ENCODE results near the gene AHI1. TPM values are rescaled to one million over a fixed set of nuclear protein-coding genes. Genes with fewer than 3 reads are reported as not detected.
"Not testable (repeated sequence)": the region's sequence is repeated elsewhere in the genome, so short reads cannot be mapped to it uniquely, and the experiment has no call there.

Gene AHI1
- total and polyA plus RNA-seq, 3 donors from 2014 or later = 33.9 to 93.1 (median 56.4) TPM

DNA sequence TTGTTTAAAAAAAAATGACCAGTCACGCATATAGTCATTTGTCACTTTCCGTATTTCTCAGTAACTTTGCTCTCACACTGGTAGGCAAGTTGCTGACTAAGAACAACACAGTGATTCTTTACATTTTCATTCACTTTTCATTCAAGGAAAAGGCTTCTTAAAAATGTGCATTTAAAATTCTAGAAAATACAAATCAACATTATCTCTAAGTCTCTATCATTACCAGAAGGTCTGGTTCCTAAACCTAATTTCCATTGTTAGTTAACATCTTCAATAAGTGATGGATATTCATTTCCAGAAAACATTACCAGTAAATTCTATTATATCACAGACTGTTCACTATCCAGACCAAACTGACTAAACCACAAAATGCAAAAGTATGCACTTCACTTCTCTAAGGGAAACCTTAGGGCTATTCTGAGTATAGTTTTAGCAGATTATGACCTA is 115.3 kb downstream of the AHI1 start:
- Histone ChIP-seq H3K27me3 (no peaks in the 10 kb centered on the region), H3K4me3 (no peak overlapping the region), H3K27ac (no peak overlapping the region), H3K36me3 (ENCODE audit: low read depth, missing control alignments) (no peaks in the 10 kb centered on the region), H3K4me1 (no peaks in the 10 kb centered on the region), H3K9me3 (no peaks in the 10 kb centered on the region)
- no peak for DNase-seq
- intact Hi-C loops (cut with DNase I; ENCODE audit: low total_unique reads) = no loop called here
- WGBS, 2 donors = 46 to 47% methylated on average over 2 of the region's 2 CpGs
- TF ChIP-seq CTCF (IDR thresholded peaks at IDR 0.05) = no peak
- no peak for TF ChIP-seq POLR2A (IDR thresholded peaks at IDR 0.05)

GRCh38 chr6:135380793-135381192 is 116.7 kb downstream of the AHI1 start:
- TF ChIP-seq CTCF (IDR thresholded peaks at IDR 0.05) (no peak), POLR2A (IDR thresholded peaks at IDR 0.05) (no peak)
- Histone ChIP-seq H3K9me3 (no peaks in the 10 kb centered on the region), H3K27me3 (no peaks in the 10 kb centered on the region), H3K4me1 (no peaks in the 10 kb centered on the region), H3K27ac (no peak overlapping the region), H3K4me3 (no peak overlapping the region), H3K36me3 (ENCODE audit: low read depth, missing control alignments) (no peaks in the 10 kb centered on the region)
- DNase-seq = no peak
- intact Hi-C loops (cut with DNase I; ENCODE audit: low total_unique reads) = no loop called here

DNA sequence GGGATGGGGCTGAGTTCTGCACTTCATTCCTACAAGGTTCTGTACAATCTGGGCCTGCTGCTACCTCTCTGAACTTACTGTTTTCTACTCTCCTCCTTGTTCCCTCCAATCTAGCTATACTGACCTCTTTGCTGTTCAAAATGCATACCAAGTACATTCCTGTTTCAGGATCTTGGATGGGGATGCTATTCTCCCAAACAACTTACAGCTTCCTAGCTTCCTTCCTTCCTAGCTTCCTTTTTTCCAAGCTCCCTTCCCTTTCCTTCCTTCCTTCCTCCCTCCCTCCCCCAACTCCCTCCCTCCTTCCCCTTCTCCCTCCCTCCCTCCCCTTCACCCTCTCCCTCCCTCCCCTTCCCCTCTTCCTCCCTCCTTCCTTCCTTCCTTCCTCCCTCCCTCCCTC is 117.9 kb downstream of the AHI1 start:
- intact Hi-C loops (cut with DNase I; ENCODE audit: low total_unique reads) = no loop called here
- TF ChIP-seq CTCF (IDR thresholded peaks at IDR 0.05) (no peak), POLR2A (IDR thresholded peaks at IDR 0.05) (no peak)
- no peaks in the 10 kb centered on the region for H3K9me3 ChIP-seq

DNA sequence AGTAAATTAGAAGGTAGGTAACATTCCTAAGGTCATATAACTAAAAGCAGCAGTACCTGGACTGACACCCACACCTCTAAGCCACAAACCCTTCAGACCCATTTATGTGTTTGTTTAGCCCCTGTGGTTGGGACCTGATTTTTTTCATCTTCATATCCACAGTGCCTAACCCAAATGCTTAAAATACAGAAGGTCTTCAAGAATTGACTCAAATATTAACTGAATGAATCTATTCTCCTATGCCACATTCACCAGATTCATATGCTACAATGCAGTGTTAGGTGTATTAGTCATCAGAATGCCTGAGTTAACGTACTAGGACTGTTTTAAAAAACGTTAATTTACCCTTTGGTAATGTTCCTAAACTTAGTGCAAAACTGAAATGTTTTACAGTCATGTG is 124.8 kb downstream of the AHI1 start:
- TF ChIP-seq POLR2A (IDR thresholded peaks at IDR 0.05) = no peak
- TF ChIP-seq CTCF (IDR thresholded peaks at IDR 0.05) = no peak
- intact Hi-C loops (cut with DNase I; ENCODE audit: low total_unique reads) = no loop called here
- no peak for DNase-seq
- WGBS, 2 donors = 89 to 92% methylated on average over 2 of the region's 2 CpGs
- H3K4me3 ChIP-seq = no peak overlapping the region
- H3K36me3 ChIP-seq (ENCODE audit: low read depth, missing control alignments) = no peaks in the 10 kb centered on the region
- H3K27ac ChIP-seq = no peak overlapping the region
- H3K9me3 ChIP-seq = no peaks in the 10 kb centered on the region
- H3K27me3 ChIP-seq = no peaks in the 10 kb centered on the region
- no peaks in the 10 kb centered on the region for H3K4me1 ChIP-seq

More for the DNA sequence above, 117.9 kb downstream of the AHI1 start:
- no peaks in the 10 kb centered on the region for H3K27me3 ChIP-seq
- no peaks in the 10 kb centered on the region for H3K36me3 ChIP-seq (ENCODE audit: low read depth, missing control alignments)
- no peak for DNase-seq
- no peak overlapping the region for H3K4me3 ChIP-seq
- no peaks in the 10 kb centered on the region for H3K4me1 ChIP-seq
- no peak overlapping the region for H3K27ac ChIP-seq

DNA sequence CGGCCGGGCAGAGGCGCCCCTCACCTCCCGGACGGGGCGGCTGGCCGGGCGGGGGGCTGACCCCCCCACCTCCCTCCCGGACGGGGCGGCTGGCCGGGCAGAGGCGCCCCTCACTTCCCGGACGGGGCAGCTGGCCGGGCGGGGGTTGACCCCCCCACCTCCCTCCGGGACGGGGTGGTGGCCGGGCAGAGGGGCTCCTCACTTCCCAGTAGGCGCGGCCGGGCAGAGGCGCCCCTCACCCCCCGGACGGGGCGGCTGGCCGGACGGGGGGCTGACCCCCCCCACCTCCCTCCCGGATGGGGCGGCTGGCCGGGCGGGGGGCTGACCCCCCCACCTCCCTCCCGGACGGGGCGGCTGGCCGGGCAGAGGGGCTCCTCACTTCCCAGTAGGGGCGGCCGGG is 133.9 kb downstream of the AHI1 start:
- H3K4me3 ChIP-seq; H3K4me1 ChIP-seq; H3K27me3 ChIP-seq; H3K27ac ChIP-seq; H3K36me3 ChIP-seq (ENCODE audit: low read depth, missing control alignments); H3K9me3 ChIP-seq; DNase-seq; intact Hi-C loops (cut with DNase I; ENCODE audit: low total_unique reads): not testable (repeated sequence)
- WGBS, 2 donors = 67% methylated on average over 7 of the region's 39 CpGs; no CpG with 5 or more reads in 1 of the 2 donors

Data from testis (tissue), 3 donors.